Suppressor macrophage treated with lipopolysaccharide for 4 hours (primary cell): Measurements from ENCODE around the gene PIRT.
"Not testable (repeated sequence)": the region's sequence is repeated elsewhere in the genome, so short reads cannot be mapped to it uniquely, and the experiment has no call there.

ENCODE experiments used
- DNase-seq: peaks from one replicate; pipeline ENCODE4 v3.0.0-alpha.2; 2020

Gene PIRT

GRCh38 chr17:10837921-10838320 is at the start of gene PIRT:
PIRT (minus strand) TSS chr17:10838087; CDS start chr17:10825645, 12,442 bp downstream.
- no peak for DNase-seq

GRCh38 chr17:10881959-10882358 is 44.1 kb upstream of the PIRT start:
- no peak for DNase-seq

GRCh38 chr17:10879190-10879836 is 41.4 kb upstream of the PIRT start:
- peak; percentile 6 for DNase-seq

- DNase-seq: peak; percentile 22
These were observed 38.2 kb upstream of the PIRT start for GRCh38 chr17:10875984-10876555.

GRCh38 chr17:10875430-10875851 is 37.6 kb upstream of the PIRT start:
- DNase-seq: peak; percentile 22

- no peak for DNase-seq
These were observed 34.0 kb upstream of the PIRT start for GRCh38 chr17:10871914-10872313.

- no peak for DNase-seq
These were observed 32.6 kb upstream of the PIRT start for GRCh38 chr17:10870336-10871050.

- not testable (repeated sequence) for DNase-seq
These were observed 30.9 kb upstream of the PIRT start for GRCh38 chr17:10868744-10869143.

- no peak for DNase-seq
These were observed 21.2 kb upstream of the PIRT start for GRCh38 chr17:10859051-10859450.

GRCh38 chr17:10857976-10858375 is 20.1 kb upstream of the PIRT start:
- no peak for DNase-seq

GRCh38 chr17:10846636-10847035 is 8.7 kb upstream of the PIRT start:
- not testable (repeated sequence) for DNase-seq

- DNase-seq: no peak
These were observed 7.5 kb upstream of the PIRT start for GRCh38 chr17:10845388-10845751.

GRCh38 chr17:10844621-10845387 is 6.9 kb upstream of the PIRT start:
- peak; percentile 80 for DNase-seq

GRCh38 chr17:10843811-10844210 is 5.9 kb upstream of the PIRT start:
- peak; percentile 2 for DNase-seq

GRCh38 chr17:10842658-10843057 is 4.8 kb upstream of the PIRT start:
- DNase-seq: no peak

- DNase-seq: no peak
These were observed 795 bp upstream of the PIRT start for GRCh38 chr17:10838682-10839081.

GRCh38 chr17:10836966-10837590 is 809 bp downstream of the PIRT start:
- DNase-seq: no peak

GRCh38 chr17:10836145-10836544 is 1.7 kb downstream of the PIRT start:
- no peak for DNase-seq

- no peak for DNase-seq
These were observed 6.2 kb downstream of the PIRT start for GRCh38 chr17:10831696-10832095.

GRCh38 chr17:10827898-10828552 is 9.9 kb downstream of the PIRT start:
- no peak for DNase-seq

GRCh38 chr17:10824874-10825273 is 13.0 kb downstream of the PIRT start:
- DNase-seq: no peak

GRCh38 chr17:10821770-10822169 is 16.1 kb downstream of the PIRT start:
- DNase-seq: no peak
